HG03135 (cell line): Measurements from ENCODE around the gene FCF1.
"Not testable (repeated sequence)": the region's sequence is repeated elsewhere in the genome, so short reads cannot be mapped to it uniquely, and the experiment has no call there.

Experiments
- ATAC-seq: cut with Tn5 transposase; IDR thresholded peaks from one replicate; pipeline ENCODE4 v1.9.1; 2021; ENCODE audit warnings: mild to moderate bottlenecking, moderate library complexity; ENCODE audit not compliant: unreplicated experiment

Gene FCF1

DNA sequence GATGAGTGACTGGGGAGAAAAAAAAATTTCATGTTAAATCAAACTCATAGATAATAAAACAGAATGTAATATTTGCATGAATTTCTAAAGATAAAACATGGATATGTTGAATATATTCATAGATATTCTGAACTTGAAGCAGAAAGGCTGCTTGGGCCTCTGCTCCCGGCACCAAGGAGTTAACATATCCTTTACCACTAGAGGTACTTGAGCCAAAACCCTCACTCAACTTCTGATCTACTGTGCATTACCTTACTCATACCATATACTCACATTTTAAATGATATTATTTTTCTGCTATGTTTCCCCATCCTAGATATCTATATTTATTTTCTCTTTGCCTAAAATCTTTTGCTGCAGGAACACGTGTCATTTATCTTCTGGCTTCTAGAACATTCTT is 15.0 kb upstream of the FCF1 start:
- ATAC-seq, result no peak

DNA sequence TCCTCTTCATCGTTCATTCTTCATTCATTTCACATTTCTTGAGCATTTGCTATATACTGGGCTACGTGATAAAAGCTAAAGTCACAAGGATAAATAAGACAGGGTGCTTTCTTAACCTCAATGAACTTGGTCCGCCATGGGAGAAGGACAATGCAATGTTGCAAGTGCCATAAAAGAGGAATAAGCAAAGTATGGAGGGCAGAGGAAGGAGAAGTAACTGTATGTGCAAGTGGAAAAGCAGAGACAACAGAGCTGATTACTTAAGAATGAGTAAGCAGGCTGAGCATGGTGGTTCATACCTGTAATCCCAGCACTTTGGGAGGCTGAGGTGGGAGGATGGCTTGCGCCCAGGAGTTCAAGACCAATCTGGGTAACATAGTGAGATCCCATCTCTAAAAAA is 14.5 kb upstream of the FCF1 start:
- no peak for ATAC-seq

DNA sequence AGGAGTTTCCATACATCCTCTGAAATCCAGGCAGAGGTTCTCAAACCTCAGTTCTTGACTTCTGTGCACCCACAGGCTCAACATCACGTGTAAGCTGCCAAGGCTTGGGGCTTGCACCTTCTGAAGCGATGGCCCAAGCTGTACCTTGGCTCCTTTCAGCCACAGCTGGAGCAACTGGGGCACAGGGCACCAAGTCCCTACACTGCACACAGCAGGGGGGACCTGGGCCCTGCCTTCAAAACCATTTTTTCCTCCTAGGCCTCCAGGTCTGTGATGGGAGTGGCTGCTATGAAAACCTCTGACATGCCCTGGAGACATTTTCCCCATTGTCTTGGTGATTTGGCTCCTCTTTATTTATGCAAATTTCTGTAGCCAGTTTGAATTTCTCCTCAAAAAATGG is 10.7 kb upstream of the FCF1 start:
- no peak for ATAC-seq

DNA sequence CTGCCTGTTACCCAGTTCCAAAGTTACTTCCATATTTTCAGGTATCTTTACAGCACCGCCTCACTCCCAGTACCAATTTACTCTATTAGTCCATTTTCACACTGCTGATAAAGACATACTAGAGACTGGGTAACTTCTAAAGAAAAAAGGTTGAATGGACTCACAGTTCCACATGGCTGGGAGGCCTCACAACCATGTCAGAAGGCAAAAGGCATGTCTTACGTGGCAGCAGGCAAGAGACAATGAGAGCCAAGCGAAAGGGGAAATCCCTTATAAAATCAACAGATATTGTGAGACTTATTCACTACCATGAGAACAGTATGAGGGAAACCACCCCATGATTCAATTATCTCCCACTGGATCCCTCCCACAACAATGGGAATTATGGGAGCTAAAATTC is 9.9 kb upstream of the FCF1 start:
- no peak for ATAC-seq

DNA sequence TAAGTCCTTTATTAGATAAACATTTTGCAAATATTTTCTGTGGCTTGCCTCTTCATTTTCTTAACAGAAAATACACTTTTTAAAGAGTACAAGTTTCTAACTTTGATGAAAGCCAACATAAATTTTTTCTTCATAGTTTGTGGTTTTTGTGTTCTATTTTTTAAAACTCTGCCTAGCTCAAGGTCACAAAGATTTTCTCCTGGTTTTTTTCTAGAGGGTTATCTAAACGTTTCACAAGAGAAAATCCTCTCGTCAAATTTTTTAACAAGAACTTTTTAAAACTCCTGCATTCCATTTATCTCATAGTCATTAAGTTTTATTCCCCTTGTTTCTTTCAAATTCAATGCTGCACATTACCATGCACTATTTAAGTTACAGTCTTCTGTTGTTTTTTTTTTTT is 8.3 kb upstream of the FCF1 start:
- no peak for ATAC-seq

DNA sequence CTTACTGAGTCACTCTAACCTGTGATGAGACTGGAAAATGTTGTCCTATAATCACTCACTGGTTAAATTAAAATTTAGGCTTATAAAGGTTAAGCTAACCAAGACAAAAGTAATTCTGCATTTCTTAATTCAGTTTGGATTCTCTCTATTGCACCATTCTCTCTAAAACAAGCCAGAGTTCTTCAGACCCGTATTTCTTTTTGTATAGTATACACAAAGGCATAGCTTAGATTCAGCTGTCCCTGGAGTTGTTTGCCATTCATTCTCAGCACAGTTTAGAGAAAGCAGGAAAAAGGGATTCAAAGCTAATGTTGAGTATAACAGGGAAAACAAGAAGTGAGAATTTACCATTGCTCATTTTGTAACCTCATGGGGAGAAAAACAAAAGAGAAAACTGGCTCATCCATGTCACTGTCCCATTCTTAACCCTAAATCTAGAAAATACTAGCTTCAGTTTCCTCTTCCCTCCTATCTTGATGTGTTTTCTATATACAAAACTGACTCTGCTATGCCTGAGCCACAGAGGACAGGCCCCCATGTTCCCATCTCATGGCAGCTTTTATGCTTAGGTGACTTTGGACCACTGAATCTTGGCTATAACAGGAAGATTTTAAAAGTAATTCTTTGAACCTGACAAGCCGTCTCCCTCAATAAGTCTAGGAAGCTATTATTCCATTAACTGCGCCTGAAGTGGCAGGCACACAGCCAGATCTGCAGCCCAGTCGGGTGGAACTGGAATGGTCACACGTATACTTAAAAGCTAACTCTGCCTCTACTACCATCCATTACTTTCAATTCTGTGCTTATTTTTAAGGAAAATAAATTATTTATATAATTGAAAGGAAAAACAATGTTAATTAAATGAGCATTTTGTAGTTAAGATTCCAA is 7.1 kb upstream of the FCF1 start:
- no peak for ATAC-seq

DNA sequence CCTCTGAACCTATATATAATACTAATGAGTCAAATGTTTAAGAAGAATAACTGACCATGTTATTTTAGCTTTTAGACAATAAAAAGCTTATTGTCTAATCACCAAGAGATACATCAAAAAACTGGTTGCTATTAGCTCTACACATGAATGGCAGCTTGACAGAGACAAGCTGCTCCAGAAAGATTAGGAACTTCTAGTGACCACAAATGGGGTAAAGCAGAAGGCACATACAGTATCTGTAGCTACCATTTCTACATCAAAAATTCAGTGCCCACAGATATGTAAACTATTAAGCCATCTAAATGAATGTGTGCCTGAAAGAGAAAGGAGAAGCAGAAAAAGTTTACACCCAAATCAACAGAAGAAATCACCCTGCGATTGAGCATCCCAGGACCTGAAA is 2.5 kb upstream of the FCF1 start:
- ATAC-seq, result no peak

DNA sequence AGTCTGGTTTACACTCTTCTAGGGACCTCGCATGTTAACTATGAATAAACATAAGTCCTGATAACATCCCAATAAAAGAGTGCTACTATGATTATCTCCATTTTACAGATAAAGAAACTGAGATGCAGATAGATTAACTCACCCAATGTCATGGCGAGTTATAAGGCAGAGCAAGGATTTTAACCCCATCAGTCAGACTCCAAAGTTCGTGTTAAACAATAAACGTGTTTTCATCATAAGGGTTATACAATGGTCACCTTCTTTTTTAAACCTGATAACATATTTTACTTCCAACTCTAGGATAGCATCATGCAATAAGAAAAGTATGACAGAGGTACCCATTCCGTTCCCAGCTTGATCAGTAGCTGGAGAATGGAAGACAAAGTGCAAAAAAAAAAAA is 1.3 kb upstream of the FCF1 start:
- ATAC-seq, result no peak

DNA sequence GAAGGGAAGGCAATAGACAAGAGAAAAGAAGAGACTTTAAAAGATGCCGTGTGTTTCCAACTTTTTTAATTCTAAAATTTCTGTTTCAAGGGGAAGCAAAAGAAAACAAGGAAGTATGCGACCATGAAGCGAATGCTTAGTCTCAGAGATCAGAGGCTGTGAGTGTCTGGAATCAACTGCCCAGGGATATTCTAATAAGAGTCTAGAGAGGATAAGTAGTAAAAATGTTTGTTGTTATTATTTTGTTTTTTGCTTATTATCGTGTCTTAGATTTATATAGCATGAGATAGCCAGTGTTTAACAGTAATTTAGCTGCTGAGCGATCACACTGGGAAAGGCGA is 421 bp downstream of the FCF1 start:
- no peak for ATAC-seq

DNA sequence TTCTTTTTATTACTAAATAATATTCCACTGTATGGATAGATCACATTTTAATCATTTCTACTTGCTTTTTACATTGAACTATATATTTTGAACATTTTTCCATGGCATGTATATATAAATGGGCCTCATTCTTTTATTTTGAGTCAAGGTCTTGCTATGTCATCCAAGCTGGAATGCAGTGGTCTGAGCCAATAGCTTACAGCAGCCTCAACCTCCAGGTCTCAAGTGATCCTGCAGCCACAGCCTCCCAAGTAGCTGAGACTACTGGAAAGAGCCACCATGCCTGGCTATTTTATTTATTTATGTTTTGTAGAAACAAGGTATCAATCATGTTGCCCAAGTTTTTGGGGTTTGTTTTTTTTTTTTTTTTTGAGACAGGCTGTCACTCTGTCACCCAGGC is 7.6 kb downstream of the FCF1 start:
- no peak for ATAC-seq

DNA sequence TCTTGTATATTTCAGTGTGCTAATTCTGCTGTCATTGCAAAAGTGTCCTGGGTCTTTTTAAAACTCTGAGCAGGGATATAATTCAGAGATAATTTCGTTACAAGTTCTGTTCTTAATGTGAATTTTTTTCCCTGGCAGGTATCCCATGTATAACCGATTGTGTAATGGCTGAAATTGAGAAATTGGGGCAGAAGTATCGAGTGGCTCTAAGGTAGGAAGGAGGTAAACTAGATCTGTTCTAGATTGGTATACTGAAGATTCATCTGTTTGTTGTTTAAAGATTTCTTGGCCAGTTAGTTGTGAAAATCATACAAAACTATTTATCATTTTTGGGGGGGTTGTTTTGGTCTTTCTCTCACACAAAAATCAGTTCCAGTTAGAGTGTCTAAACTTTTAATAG is 10.2 kb downstream of the FCF1 start:
- no peak for ATAC-seq

DNA sequence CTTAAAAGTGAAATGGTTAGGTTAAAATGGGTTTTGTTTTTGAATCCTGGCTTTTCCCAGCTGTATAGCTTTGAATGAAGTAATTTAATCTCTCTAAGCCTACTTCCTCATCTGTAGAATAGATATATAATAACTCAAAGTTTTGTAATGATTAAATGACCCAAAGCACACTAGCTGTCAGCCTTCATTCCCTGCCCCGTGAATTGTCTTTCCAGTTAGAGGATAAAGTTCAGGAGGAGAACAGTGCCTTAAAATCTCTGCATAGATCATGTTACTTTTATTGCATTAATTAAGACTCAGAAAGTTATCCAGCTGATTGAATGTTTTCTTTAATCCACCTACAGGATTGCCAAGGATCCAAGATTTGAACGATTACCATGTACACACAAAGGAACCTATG is 19.4 kb downstream of the FCF1 start:
- ATAC-seq, result no peak

DNA sequence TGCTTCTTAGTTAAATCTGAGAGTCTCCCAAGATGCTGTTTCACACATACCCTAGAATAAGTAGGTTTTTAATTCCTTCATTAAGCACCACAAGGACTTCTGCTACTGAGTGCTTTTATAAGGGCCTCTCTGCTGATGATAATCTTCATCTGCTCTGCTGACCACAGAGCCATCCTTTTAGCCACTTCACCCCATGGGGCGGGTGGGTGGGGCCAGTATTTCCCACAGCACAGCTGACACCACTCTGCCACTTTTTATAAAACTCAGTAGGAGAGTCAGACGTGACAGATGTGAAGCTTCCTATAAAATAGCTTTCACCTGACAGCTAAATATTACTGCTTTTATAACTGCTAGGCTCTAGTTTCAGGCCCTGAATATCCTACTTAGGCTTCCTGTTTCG is 20.3 kb downstream of the FCF1 start:
- no peak for ATAC-seq

DNA sequence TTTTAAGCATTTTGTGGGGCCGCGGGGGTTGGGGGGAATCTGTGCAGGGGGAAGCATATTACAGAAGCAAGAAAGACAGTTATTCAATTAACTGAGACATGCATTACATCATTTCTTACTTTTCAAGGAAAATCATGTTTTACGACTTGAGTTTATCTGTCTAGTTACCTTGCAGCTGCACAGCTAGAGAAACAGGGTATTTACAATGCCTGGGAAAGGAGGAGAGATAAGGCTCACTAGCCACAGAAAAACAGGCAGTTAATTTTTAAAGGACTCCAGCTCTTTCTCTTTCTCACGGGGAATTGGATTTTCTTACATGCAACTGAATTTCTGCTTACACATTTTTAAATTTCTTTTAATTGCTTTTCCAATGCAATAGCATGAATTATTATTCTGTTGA is 22.2 kb downstream of the FCF1 start:
- ATAC-seq, result no peak

DNA sequence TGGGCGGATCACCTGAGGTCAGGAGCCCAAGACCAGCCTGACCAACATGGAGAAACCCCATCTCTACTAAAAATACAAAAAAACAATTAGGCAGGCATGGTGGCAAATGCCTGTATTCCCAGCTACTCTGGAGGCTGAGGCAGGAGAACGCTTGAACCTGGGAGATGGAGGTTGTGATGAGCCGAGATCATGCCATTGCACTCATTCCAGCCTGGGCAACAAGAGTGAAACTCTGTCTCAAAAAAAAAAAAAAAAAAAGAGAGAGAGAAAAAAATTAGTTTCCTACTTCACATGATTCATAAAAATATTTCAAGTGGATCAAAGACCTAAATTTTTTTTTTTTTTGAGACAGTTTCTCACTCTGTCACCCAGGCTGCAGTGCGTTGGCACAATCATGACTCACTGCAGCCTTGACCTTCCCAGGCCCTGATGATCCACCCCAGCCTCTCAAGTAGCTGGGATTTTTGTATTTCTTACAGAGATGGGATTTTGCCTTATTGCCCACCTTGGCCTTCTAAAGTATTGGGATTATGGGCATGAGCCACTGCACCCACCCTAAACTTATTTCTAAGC is 24.9 kb downstream of the FCF1 start:
- no peak for ATAC-seq

DNA sequence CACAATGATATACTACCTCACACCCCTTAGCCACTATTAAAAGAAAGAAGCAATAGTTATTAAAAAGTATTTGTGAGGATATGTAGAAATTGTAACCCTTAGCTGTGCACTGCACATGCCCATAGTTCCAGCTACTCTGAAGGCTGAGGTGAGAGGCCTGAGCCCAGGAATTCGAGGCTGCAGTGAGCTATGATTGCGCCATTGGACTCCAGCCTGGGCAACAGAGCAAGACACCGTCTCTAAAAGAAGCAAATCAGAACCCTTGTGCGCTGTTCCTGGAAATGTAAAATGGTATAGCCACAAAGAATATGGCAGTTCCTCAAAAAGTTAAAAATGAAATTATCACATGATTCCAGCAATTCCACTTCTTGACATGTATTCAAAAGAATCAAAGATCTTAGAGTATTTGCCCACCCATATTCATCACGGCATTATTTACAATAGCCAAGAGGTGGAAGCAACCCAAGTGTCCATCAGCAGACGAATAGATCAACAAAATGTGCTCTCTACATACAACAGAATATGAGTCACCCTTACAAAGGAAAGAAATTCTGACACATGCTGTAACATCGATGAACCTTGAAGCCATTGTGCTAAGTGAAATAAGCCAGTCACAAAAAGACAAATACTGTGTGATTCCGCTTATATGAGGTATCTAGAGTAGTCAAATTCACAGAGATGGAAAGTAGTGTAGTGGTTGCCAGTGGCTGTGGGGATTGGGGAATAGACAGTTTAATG is 26.5 kb downstream of the FCF1 start:
- no peak for ATAC-seq

DNA sequence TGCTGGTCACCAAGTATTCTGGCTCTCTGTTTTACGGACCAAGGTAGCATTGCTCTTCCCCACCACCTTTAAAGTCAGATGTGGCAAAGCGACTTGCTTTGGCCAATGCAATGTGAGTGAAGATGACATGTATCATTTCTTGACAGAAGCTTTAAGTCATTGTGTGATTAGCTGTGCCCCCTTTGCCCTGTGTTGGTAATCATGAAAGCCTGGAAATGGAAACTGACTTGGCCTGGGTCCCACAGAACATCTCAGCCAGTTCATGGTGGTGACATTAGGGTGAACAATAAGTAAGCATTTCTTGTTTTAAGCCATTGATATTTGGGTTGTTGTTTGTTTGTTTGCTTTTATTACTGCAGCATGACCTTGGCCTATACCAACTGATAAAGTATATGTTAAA is 34.3 kb downstream of the FCF1 start:
- no peak for ATAC-seq

DNA sequence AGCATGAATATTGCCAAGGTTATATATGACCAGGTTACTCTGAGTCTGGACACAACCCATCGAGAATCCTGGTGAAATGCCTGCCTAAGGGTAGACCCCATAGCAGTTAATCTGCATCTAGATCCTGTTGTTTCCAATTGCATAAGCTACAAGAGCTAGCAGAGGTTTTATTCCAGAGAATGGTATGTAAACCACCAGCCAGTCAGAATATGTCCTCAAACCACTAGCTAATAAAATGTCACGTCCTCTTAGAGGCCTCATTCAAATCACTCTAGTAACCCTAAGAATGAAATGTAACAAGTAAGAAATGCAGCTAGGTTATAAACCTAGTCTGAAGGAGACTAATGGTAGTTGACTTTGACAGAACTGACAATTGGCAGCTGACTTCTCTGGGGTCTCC is 41.2 kb downstream of the FCF1 start:
- no peak for ATAC-seq

DNA sequence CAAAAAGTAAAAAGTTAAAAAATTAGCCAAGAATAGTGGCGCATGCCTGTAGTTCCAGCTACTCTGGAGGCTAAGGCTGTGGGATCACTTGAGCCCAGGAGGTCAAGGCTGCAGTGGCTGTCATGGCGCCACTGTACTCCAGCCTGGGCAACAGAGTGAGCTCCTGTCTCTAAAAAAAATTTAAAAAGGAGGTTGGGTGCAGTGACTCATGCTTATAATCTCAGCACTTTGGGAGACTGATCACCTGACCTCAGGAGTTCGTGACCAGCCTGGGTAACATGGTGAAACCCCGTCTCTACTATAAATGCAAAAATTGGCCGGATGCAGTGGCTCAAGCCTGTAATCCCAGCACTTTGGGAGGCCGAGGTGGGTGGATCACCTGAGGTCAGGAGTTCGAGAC is 42.0 kb downstream of the FCF1 start:
- ATAC-seq, result no peak

DNA sequence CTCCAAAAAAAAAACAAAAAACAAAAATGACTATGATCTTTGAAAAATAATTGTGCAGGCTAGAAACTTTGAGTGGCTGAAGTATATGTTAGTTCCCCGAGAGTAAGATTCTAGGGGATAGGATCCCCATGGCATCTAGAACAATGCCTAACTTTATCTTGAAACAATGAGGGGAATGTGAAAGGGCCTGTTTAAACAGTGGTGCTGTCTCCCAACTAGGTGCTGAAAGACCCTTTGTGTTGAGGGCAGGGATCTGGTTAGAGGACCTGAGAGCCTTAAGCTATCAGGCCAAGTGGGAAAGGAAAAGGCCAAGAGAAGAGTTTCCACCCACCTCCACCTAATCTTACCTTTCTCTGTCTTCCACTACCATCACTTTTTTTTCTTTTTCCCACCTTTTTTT is 43.4 kb downstream of the FCF1 start:
- no peak for ATAC-seq

DNA sequence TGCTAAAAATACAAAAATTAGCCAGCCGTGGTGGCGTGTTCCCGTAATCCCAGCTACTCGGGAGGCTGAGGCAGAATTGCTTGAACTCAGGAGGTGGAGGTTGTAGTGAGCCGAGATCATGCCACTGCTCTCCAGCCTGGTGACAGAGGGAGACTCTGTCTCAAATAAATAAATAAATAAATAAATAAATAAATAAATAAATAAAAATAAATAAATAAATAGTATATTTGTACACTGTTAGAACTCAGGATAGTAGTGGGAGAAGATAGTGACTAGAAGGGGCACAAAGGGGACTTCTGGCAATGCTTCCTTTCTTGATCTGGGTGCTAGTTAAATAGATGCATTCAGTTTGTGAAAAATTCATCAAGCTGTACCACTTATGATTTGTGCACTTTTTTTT is 45.6 kb downstream of the FCF1 start:
- not testable (repeated sequence) for ATAC-seq
